HepG2 (cell line): ENCODE data around the gene VRK1. TPM values are rescaled to one million over a fixed set of nuclear protein-coding genes. Genes with fewer than 3 reads are reported as not detected.

ENCODE experiments used
- ATAC-seq: fragments of 200-7000 bp; cut with Tn5 transposase; 3 replicates; pipeline ENCODE4 v1.9.1; 2020; ENCODE audit warnings: mild to moderate bottlenecking, moderate library complexity
- BruUV-seq: library from RNA; stranded (reverse); fragments of 400-500 nt; replicated peaks from 2 replicates; lab custom pipeline; 2021; lab: Mats Ljungman, UMichigan
- CTCF ChIA-PET: fragments of 300-600 bp; formaldehyde crosslinking; extraction: SDS; loops from one replicate; lab custom pipeline; 2021; ENCODE audit warnings: low total read pairs, inconsistent platforms, low intra/inter-chr PET ratio; lab: Yijun Ruan, JAX
- POLR2A ChIA-PET: fragments of 350-600 bp; sonication (Branson Sonifier 250); formaldehyde crosslinking; loops from one replicate; lab custom pipeline; 2020; ENCODE audit warnings: antibody characterized with exemption, inconsistent platforms; lab: Yijun Ruan, JAX
- DNase-seq: peaks from one replicate; pipeline ENCODE4 v3.0.0-alpha.2; 2015; ENCODE audit warnings: low spot score
- FAIRE-seq: peaks from 3 replicates; lab custom pipeline; 2011; peaks lifted over from hg19 to GRCh38; lab: Jason Lieb, UNC
- H2AFZ ChIP-seq: one replicate; pipeline ENCODE4 v1.6.1; 2011; ENCODE audit warnings: low read length, inconsistent platforms
- H3K27ac ChIP-seq: fragments of 300-600 bp; 3 replicates; pipeline ENCODE4 v1.8.0; 2011; ENCODE audit warnings: mixed run types, mild to moderate bottlenecking, mixed read lengths, low read length, inconsistent platforms; ENCODE audit not compliant: insufficient read depth; ENCODE audit errors: extremely low read length
- H3K27me3 ChIP-seq, 2 experiments: fragments of 200-600 bp in 1 of 2; 2 replicates in 1 of 2; 3 replicates in 1 of 2; pipeline versions ENCODE4 v1.6.0 to v1.8.0; 2011; ENCODE audit warnings: low read length in 2 of 2, mild to moderate bottlenecking in 2 of 2, moderate library complexity in 2 of 2, inconsistent platforms in 1 of 2; ENCODE audit not compliant: insufficient read depth in 2 of 2, control insufficient read depth in 1 of 2
- H3K36me3 ChIP-seq, 2 experiments: fragments of 200-600 bp in 1 of 2; replicated peaks in 1 of 2; 2 replicates in 1 of 2; 3 replicates in 1 of 2; pipeline versions ENCODE4 v1.5.1 to v1.8.0; 2011; ENCODE audit warnings: low read length in 2 of 2, inconsistent platforms in 1 of 2; ENCODE audit not compliant: insufficient read depth in 2 of 2, control insufficient read depth in 1 of 2
- H3K4me1 ChIP-seq: 2 replicates; pipeline ENCODE4 v1.5.1; 2012; ENCODE audit warnings: low read length, inconsistent platforms; ENCODE audit not compliant: insufficient read depth
- H3K4me2 ChIP-seq: 2 replicates; pipeline ENCODE4 v1.6.0; 2011; ENCODE audit warnings: low read depth, low read length, inconsistent platforms
- H3K4me3 ChIP-seq, 3 experiments: fragments of 200-600 bp in 1 of 3; sonication (generic), shearing (Covaris generic) in 1 of 3; replicated peaks in 1 of 3; 2 replicates each; pipeline ENCODE4 v1.5.1; 2011 to 2016; ENCODE audit warnings: low read length in 3 of 3, inconsistent platforms in 2 of 3, low read depth in 2 of 3, mild to moderate bottlenecking in 2 of 3, control low read depth in 1 of 3, mixed read lengths in 1 of 3; ENCODE audit not compliant: insufficient read depth in 1 of 3
- H3K79me2 ChIP-seq: one replicate; pipeline ENCODE4 v1.6.1; 2011; ENCODE audit warnings: low read length, inconsistent platforms; ENCODE audit not compliant: insufficient read depth
- H3K9ac ChIP-seq: 2 replicates; pipeline ENCODE4 v1.6.0; 2011; ENCODE audit warnings: mild to moderate bottlenecking, low read depth, low read length, inconsistent platforms; ENCODE audit not compliant: insufficient read depth
- H3K9me3 ChIP-seq: 2 replicates; pipeline ENCODE4 v1.5.1; 2012; ENCODE audit warnings: mild to moderate bottlenecking, low read length
- H4K20me1 ChIP-seq: 2 replicates; pipeline ENCODE4 v1.6.0; 2011; ENCODE audit warnings: inconsistent platforms, mild to moderate bottlenecking, low read length, moderate library complexity; ENCODE audit not compliant: insufficient read depth
- GATAD2A ChIP-seq: IDR thresholded peaks from 2 replicates; pipeline ENCODE4 v1.6.1; 2016
- HNF4G ChIP-seq, 2 experiments: sonication (generic) in 1 of 2; formaldehyde crosslinking in 1 of 2; IDR thresholded peaks; 2 replicates each; pipeline versions ENCODE4 v1.4.0 to v1.6.1; 2011 to 2020; ENCODE audit warnings: borderline replicate concordance in 2 of 2, low read depth in 2 of 2, mild to moderate bottlenecking in 2 of 2, low read length in 1 of 2, missing genetic modification reagents in 1 of 2, moderate library complexity in 1 of 2
- HNRNPK ChIP-seq: fragments of 200-400 bp; formaldehyde crosslinking; IDR thresholded peaks from 2 replicates; pipeline ENCODE4 v1.6.1; 2018; ENCODE audit warnings: low read length, low read depth, moderate library complexity, mild to moderate bottlenecking; ENCODE audit not compliant: poor library complexity, severe bottlenecking
- MAFF ChIP-seq: IDR thresholded peaks from 2 replicates; pipeline ENCODE4 v1.6.1; 2011; ENCODE audit warnings: low read depth, low read length, improper control_type of control experiment
- MAFK ChIP-seq, 2 experiments: IDR thresholded peaks in 1 of 2; conservative IDR thresholded peaks in 1 of 2; 2 replicates each; pipeline ENCODE4 v1.6.1; 2011; ENCODE audit warnings: improper control_type of control experiment in 2 of 2, low read length in 2 of 2
- MYNN ChIP-seq: sonication (generic); formaldehyde crosslinking; IDR thresholded peaks from 2 replicates; pipeline ENCODE4 v1.4.0; 2020; ENCODE audit warnings: mild to moderate bottlenecking, low read depth, missing genetic modification reagents
- NRL ChIP-seq: sonication (generic); formaldehyde crosslinking; IDR thresholded peaks from 2 replicates; pipeline ENCODE4 v1.5.0; 2020; ENCODE audit warnings: missing genetic modification reagents, mild to moderate bottlenecking, moderate library complexity, borderline replicate concordance
- RAD51 ChIP-seq: fragments of 450-650 bp; IDR thresholded peaks from 2 replicates; pipeline ENCODE4 v1.6.1; 2016; ENCODE audit warnings: borderline replicate concordance
- SMAD1 ChIP-seq: sonication (generic); formaldehyde crosslinking; IDR thresholded peaks from 2 replicates; pipeline ENCODE4 v1.4.0; 2020; ENCODE audit warnings: missing genetic modification reagents, low read depth, mild to moderate bottlenecking, borderline replicate concordance
- STAT5B ChIP-seq: sonication (generic); formaldehyde crosslinking; IDR thresholded peaks from 2 replicates; pipeline ENCODE4 v1.4.0; 2020; ENCODE audit warnings: missing genetic modification reagents
- ZMYM4 ChIP-seq: sonication (generic); formaldehyde crosslinking; IDR thresholded peaks from 2 replicates; pipeline ENCODE4 v1.8.1; 2023; ENCODE audit warnings: mild to moderate bottlenecking, missing genetic modification reagents
- WGBS: methylation state at CpG from one replicate; pipeline ENCODE4 v1.1.6; 2017; ENCODE audit warnings: low lambda C conversion rate; 5-methylcytosine and 5-hydroxymethylcytosine counted together
- in situ Hi-C: cut with HindIII; loops from 2 replicates; pipeline ENCODE4 v1.10.0; 2017; ENCODE audit warnings: low pct_unique_long_range_greater_than_20kb; ENCODE audit not compliant: extremely low pct_ligation_motif_present
- intact Hi-C: fragments of 100-400 bp; cut with micrococcal nuclease; formaldehyde crosslinking; loops from one replicate; pipeline ENCODE4 v1.10.0; 2022; ENCODE audit not compliant: unreplicated experiment
- polyA plus RNA-seq, 8 experiments: library from polyadenylated mRNA; depleted of rRNA in 3 of 8; stranded (reverse) in 7 of 8; unstranded in 1 of 8; fragments of >200 nt; fragmentation: Illumina TruSeq in 4 of 8; extraction: Trizol in 4 of 8; gene quantifications; 2 replicates each; pipeline versions ENCODE4 v1.2.1 to v1.2.3, GENCODE V29; 2011 to 2016; ENCODE audit warnings: low read depth in 4 of 8, missing spikeins in 1 of 8, mixed read lengths in 1 of 8; ENCODE audit not compliant: insufficient read depth in 1 of 8
- total RNA-seq, 5 experiments: library from RNA; depleted of rRNA; stranded (reverse); fragments of >200 nt; fragmentation: Illumina TruSeq; extraction: Trizol; gene quantifications; 2 replicates each; pipeline ENCODE4 v1.2.3, GENCODE V29; 2016; ENCODE audit warnings: low read depth in 1 of 5
- TF ChIP-seq, protein P1 (sequence below): sonication (generic); formaldehyde crosslinking; IDR thresholded peaks from 2 replicates; pipeline ENCODE4 v1.4.0; 2020; ENCODE audit warnings: missing genetic modification reagents, borderline replicate concordance

Gene VRK1
- total and polyA plus RNA-seq, 2 of the 13 experiments (the other 11 are each of a cell fraction or from before 2014, with no cell fraction given), result 7.9 to 51.3 TPM

DNA sequence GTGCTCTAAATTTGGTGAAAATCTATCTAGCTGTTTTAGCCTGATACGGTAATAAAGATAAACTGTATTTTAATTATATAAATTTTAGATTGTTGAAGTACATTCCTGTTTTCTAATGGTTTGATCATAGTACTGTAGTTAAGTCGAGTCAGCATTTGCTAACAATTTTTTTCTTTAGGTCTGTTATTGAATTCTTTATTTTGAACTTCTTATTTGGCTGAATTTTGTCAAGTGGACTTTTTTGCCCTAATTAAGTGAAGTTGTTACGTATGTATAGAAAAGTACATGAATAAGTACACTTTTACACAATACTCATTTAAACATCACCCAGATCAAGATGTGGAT is 66.8 kb downstream of the VRK1 start:
- Histone ChIP-seq H4K20me1 (no peaks in the 10 kb centered on the region), H3K36me3 (peaks cover 0 to 5% of the 10 kb centered on the region in 2 experiments; a peak in 1 of 5 replicates), H3K9ac (no peak overlapping the region), H3K79me2 (no peaks in the 10 kb centered on the region), H3K27me3 (no peaks in the 10 kb centered on the region), H3K4me2 (no peak overlapping the region), H3K9me3 (no peaks in the 10 kb centered on the region), H3K27ac (no peak overlapping the region), H2AFZ (no peak overlapping the region), H3K4me1 (no peaks in the 10 kb centered on the region), H3K4me3 (no peak overlapping the region)
- ATAC-seq, result no peak
- no TSS peak for BruUV-seq
- POLR2A ChIA-PET, result no interaction called here
- in situ Hi-C loops (no loop called here), intact Hi-C loops (no loop called here)
- CTCF ChIA-PET, result no interaction called here
- no peak for FAIRE-seq
- DNase-seq, result no peak
- 92% methylated on average over 3 of the region's 3 CpGs for WGBS
- TF ChIP-seq MAFF (peak; percentile 80), MYNN (CRISPR knock-in tag) (no peak), RAD51 (no peak), SMAD1 (CRISPR knock-in tag) (no peak), MAFK (conservative IDR thresholded peaks at IDR 0.05 in 1 of 2, IDR thresholded peaks at IDR 0.05 in 1 of 2; ENCODE audit: low read length in 2 of 2) (peak; percentile 72 to 83), NRL (no peak), HNF4G (IDR thresholded peaks at IDR 0.05; ENCODE audit: borderline replicate concordance, low read depth, low read length) (no peak), HNF4G (CRISPR knock-in tag; IDR thresholded peaks at IDR 0.05; ENCODE audit: borderline replicate concordance, low read depth) (no peak), ZMYM4 (CRISPR knock-in tag) (no peak), GATAD2A (CRISPR knock-in tag) (no peak), STAT5B (CRISPR knock-in tag) (no peak), HNRNPK (no peak)
- TF ChIP-seq, protein P1, sequence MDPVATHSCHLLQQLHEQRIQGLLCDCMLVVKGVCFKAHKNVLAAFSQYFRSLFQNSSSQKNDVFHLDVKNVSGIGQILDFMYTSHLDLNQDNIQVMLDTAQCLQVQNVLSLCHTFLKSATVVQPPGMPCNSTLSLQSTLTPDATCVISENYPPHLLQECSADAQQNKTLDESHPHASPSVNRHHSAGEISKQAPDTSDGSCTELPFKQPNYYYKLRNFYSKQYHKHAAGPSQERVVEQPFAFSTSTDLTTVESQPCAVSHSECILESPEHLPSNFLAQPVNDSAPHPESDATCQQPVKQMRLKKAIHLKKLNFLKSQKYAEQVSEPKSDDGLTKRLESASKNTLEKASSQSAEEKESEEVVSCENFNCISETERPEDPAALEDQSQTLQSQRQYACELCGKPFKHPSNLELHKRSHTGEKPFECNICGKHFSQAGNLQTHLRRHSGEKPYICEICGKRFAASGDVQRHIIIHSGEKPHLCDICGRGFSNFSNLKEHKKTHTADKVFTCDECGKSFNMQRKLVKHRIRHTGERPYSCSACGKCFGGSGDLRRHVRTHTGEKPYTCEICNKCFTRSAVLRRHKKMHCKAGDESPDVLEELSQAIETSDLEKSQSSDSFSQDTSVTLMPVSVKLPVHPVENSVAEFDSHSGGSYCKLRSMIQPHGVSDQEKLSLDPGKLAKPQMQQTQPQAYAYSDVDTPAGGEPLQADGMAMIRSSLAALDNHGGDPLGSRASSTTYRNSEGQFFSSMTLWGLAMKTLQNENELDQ (CRISPR knock-in tag), result no peak
